ENCODE data around the gene GOLGA8F.
"Not testable (repeated sequence)": the region's sequence is repeated elsewhere in the genome, so short reads cannot be mapped to it uniquely, and the experiment has no call there.

GOLGA8F gene

DNA sequence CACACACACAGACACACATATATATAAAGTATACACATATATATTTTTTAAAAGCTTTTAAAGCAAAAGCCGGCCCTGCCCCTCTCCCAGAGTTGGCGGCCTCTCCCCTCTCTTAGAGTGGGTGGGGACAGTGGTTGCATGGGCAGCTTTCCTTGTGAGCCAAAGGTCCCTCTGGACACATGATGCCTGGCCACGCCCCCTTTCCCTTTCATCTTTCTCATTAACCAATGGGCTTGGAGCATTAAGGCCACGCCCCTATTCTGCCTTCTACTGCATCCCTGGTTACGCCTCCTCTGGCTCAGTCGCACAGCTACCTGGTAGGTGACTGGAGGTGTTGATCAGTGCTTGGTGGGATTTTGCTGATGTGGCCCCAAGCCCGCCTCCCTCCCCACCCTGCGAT, at the start of gene GOLGA8F:
Gene GOLGA8F, plus strand, starts transcription at position 301 of the 400 bp plus-strand sequence. Its CDS starts 98 bp downstream, at position 399.
- DNase-seq (ENCODE audit: low read depth in 2 of 2), result not testable (repeated sequence)

DNA sequence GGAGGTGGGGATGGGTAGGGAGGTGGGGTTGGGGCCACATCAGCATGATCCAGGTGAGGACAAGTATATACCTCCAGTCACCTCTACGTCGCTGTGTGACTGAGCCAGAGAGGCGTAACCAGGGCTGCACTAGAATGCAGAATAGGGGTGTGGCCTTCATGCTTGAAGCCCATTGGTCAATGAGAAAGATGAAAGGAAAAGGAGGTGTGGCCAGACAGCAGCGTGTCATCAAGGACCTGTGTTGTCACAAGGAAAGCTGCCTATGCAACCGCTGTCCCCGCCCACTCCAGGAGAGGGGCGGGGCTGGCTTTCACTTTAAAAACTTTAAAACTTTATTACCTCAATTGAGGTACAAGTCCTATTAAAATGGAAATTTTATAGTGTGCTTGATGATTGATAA, 20.5 kb upstream of the GOLGA8F start, which contains the start of gene GOLGA6L24:
Gene GOLGA6L24, minus strand, starts transcription at position 101 of the 400 bp plus-strand sequence. Its CDS starts 61 bp downstream, at position 40.
- not testable (repeated sequence) for DNase-seq (ENCODE audit: low read depth in 2 of 2)

GRCh38 chr15:28365502-28365901, 13.0 kb upstream of the GOLGA8F start:
- not testable (repeated sequence) for DNase-seq (ENCODE audit: low read depth in 2 of 2)

GRCh38 chr15:28380053-28380452, 1.6 kb downstream of the GOLGA8F start:
- not testable (repeated sequence) for DNase-seq (ENCODE audit: low read depth in 2 of 2)

DNA sequence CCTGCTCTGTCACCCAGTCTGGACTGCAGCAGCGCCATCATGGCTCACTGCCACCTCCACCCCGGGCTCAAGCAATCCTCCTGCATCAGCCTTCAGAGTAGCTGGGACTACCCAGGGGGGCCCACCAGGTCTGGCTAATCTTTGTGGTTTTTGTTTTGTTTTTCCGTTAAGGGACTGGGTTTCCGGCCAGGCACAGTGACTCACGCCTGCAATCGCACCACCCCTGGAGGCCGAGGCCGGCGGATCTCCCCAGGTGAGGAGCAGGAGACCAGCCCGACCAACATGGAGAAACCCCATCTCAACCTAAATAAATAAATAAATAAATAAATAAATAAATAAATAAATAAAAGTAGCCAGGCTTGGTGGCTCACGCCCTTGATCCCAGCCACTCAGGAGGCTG, 17.6 kb downstream of the GOLGA8F start:
- not testable (repeated sequence) for DNase-seq (ENCODE audit: low read depth in 2 of 2)

GRCh38 chr15:28402774-28403435, 24.4 kb downstream of the GOLGA8F start:
- not testable (repeated sequence) for DNase-seq (ENCODE audit: low read depth in 2 of 2)

DNA sequence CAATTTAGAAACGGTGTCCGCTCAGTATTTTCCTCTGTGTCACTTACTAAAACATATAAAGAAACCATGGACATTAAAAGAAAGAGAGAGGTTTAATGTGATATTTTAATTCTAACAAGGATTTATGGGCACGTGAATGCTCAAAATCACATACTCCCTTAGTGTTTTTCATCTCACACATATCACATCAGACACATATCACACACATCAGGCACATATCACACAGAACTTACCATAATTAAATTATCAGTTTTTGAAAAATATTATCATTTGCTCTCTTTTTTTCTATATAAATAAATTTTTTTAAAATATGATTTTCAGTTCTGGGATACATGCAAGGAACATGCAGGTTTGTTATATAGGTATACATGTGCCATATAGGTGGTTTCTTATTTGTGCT, 42.0 kb downstream of the GOLGA8F start:
- not testable (repeated sequence) for DNase-seq (ENCODE audit: low read depth in 2 of 2)

DNA sequence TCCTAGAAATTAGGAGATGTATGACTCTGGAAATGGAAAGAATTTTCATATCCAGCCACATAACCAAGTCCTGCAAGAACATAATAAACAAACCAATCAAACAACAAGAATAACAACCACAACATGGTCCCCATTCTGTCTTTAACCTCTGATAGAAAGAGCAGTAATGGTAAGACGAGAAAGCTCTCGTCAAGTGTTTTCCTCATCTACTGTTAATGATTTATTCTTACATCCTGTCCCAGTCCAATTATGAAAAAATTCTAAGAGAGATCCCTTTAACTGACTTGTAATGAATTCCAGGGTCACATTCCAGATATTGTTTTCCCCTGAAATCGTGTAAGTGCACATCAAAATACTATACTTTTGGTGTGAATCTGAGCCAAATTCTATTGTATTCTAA, 57.1 kb downstream of the GOLGA8F start:
- DNase-seq (ENCODE audit: low read depth in 2 of 2), result not testable (repeated sequence)

Measured in stimulated activated CD4-positive, alpha-beta T cell treated with anti-CD3 and anti-CD28 coated beads, Interleukin-15, amount 100 ng/mL, for 48 hours (primary cell).